ENCODE data around the gene PLVAP. TPM values are rescaled to one million over a fixed set of nuclear protein-coding genes. Genes with fewer than 3 reads are reported as not detected.

The PLVAP gene, protein sequence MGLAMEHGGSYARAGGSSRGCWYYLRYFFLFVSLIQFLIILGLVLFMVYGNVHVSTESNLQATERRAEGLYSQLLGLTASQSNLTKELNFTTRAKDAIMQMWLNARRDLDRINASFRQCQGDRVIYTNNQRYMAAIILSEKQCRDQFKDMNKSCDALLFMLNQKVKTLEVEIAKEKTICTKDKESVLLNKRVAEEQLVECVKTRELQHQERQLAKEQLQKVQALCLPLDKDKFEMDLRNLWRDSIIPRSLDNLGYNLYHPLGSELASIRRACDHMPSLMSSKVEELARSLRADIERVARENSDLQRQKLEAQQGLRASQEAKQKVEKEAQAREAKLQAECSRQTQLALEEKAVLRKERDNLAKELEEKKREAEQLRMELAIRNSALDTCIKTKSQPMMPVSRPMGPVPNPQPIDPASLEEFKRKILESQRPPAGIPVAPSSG
- 10 to 100 TPM; 11.5 to 45.1 (median 18.8) TPM for total RNA-seq

DNA sequence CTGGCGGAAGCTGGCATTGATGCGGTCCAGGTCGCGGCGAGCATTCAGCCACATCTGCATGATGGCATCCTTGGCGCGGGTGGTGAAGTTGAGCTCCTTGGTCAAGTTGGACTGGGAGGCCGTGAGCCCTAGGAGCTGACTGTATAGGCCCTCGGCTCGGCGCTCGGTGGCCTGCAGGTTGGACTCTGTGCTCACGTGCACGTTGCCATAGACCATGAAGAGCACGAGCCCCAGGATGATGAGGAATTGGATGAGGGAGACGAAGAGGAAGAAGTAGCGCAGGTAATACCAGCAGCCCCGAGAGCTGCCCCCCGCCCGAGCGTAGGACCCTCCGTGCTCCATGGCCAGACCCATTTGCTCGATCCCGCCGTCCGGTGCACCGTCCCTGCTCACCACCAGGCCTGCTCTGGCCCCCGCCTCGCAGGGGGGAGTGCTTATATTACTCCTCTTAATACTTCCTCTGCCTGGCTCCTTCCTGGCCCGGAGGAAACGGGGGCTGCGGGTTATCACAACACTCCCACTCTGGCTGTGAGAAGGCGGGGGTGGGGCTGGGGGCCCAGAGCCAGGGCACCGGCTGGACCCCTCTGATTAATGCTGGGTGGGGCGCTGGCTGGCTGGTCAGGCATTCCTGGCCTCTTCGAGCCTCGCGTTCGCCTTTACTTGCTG is at the start of gene PLVAP:
PLVAP (minus strand) TSS at position 408 of the 666 bp plus-strand sequence; CDS start at position 354, 54 bp downstream.
- Histone ChIP-seq H3K36me3 (no peaks in the 10 kb centered on the region), H3K4me3 (peak within 1 kb of the TSS in 3 of 4 donors; percentile 1 to 33 (median 25)), H3K27ac (peak within 1 kb of the TSS; percentile 4 to 50 (median 36)), H3K4me1 (peaks cover 13 to 19% of the 10 kb centered on the region in 2 donors), H3K27me3 (no peaks in the 10 kb centered on the region), H3K9me3 (no peaks in the 10 kb centered on the region)
- peak in 1 of 2 donors; percentile 26 for ATAC-seq
- TF ChIP-seq POLR2A (IDR thresholded peaks at IDR 0.05) (no peak), CTCF (IDR thresholded peaks at IDR 0.05 in 4 of 5, conservative IDR thresholded peaks at IDR 0.05 in 1 of 5) (no peak)
- DNase-seq: no peak
- in situ Hi-C loops (cut with MboI; ENCODE audit: low sequenced_read_pairs in 4 of 4): no loop called here
- intact Hi-C loops (cut with DNase I; ENCODE audit: low total_unique reads): no loop called here

DNA sequence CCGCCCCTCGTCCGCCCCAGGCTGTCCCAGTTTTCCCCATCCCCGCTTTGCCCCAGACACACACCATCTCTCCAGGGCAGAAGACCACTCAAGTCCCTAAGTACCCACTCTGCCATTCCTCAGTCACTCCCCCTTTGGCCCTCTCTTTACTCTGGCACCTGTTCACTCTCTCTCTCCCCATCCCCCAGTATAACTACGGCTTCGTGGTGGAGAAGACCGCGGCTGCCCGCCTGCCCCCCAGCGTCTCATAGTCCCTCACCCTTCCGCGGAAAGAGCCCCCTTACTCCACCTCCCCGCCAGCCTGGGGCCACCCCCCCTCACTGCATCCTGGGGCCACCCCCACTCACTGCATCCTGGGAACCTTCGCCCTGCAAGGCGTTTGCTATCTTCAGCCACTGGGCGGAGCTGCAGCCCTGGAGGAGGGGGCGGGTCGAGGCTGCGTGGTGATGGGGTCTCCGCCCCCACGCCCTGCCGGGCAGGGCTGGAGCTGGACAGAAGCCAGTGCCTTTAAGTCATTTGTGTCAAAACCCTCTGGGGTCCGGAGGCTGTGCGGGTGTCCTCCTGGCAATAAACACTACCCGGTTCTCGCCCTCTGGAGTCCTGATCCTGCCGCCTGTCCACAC is 47.7 kb upstream of the PLVAP start:
- Histone ChIP-seq H3K36me3 (peaks cover 0 to 5% of the 10 kb centered on the region in 2 donors), H3K27ac (no peak overlapping the region), H3K4me1 (peaks cover 7% of the 10 kb centered on the region in 2 donors), H3K27me3 (no peaks in the 10 kb centered on the region), H3K9me3 (no peaks in the 10 kb centered on the region), H3K4me3 (no peak overlapping the region)
- in situ Hi-C loops (cut with MboI; ENCODE audit: low sequenced_read_pairs in 4 of 4) (no loop called here), intact Hi-C loops (cut with DNase I; ENCODE audit: low total_unique reads) (loop anchor here (5.0 kb wide), 1 partner anchor 42 kb away; no protein-coding TSS in a partner anchor)
- ATAC-seq (no peak), DNase-seq (no peak)
- TF ChIP-seq CTCF (IDR thresholded peaks at IDR 0.05 in 4 of 5, conservative IDR thresholded peaks at IDR 0.05 in 1 of 5) (peak in 1 of 5 experiments; percentile 11), POLR2A (IDR thresholded peaks at IDR 0.05) (no peak)

GRCh38 chr19:17423429-17424208 is 46.5 kb upstream of the PLVAP start:
- intact Hi-C loops (cut with DNase I; ENCODE audit: low total_unique reads) (loop anchor here (5.0 kb wide), 1 partner anchor 44 kb away; no protein-coding TSS in a partner anchor), in situ Hi-C loops (cut with MboI; ENCODE audit: low sequenced_read_pairs in 4 of 4) (no loop called here)
- Histone ChIP-seq H3K36me3 (peaks cover 0 to 5% of the 10 kb centered on the region in 2 donors), H3K4me1 (peaks cover 11% of the 10 kb centered on the region in 2 donors), H3K27ac (no peak overlapping the region), H3K9me3 (no peaks in the 10 kb centered on the region), H3K27me3 (no peaks in the 10 kb centered on the region), H3K4me3 (no peak overlapping the region)
- no peak for ATAC-seq
- DNase-seq: no peak
- TF ChIP-seq POLR2A (IDR thresholded peaks at IDR 0.05) (no peak), CTCF (IDR thresholded peaks at IDR 0.05 in 4 of 5, conservative IDR thresholded peaks at IDR 0.05 in 1 of 5) (no peak)

GRCh38 chr19:17421942-17422341 is 44.8 kb upstream of the PLVAP start:
- H3K4me3 ChIP-seq: no peak overlapping the region
- H3K36me3 ChIP-seq: peaks cover 0 to 5% of the 10 kb centered on the region in 2 donors
- no peaks in the 10 kb centered on the region for H3K9me3 ChIP-seq
- H3K4me1 ChIP-seq: peaks cover 11% of the 10 kb centered on the region in 2 donors
- no peak for TF ChIP-seq CTCF (IDR thresholded peaks at IDR 0.05 in 4 of 5, conservative IDR thresholded peaks at IDR 0.05 in 1 of 5)
- TF ChIP-seq POLR2A (IDR thresholded peaks at IDR 0.05): no peak
- no peaks in the 10 kb centered on the region for H3K27me3 ChIP-seq
- DNase-seq (no peak), ATAC-seq (no peak)
- no peak overlapping the region for H3K27ac ChIP-seq
- intact Hi-C loops (cut with DNase I; ENCODE audit: low total_unique reads) (loop anchor here (5.0 kb wide), 1 partner anchor 45 kb away; no protein-coding TSS in a partner anchor), in situ Hi-C loops (cut with MboI; ENCODE audit: low sequenced_read_pairs in 4 of 4) (no loop called here)
